ENCODE results near the gene SDSL. TPM values are rescaled to one million over a fixed set of nuclear protein-coding genes. Genes with fewer than 3 reads are reported as not detected.

Gene SDSL
- total RNA-seq, 3 donors from 2014 or later (not counting 1 experiment from before 2014, with no cell fraction given): 1.0 to 7.5 (median 3.7) TPM

DNA sequence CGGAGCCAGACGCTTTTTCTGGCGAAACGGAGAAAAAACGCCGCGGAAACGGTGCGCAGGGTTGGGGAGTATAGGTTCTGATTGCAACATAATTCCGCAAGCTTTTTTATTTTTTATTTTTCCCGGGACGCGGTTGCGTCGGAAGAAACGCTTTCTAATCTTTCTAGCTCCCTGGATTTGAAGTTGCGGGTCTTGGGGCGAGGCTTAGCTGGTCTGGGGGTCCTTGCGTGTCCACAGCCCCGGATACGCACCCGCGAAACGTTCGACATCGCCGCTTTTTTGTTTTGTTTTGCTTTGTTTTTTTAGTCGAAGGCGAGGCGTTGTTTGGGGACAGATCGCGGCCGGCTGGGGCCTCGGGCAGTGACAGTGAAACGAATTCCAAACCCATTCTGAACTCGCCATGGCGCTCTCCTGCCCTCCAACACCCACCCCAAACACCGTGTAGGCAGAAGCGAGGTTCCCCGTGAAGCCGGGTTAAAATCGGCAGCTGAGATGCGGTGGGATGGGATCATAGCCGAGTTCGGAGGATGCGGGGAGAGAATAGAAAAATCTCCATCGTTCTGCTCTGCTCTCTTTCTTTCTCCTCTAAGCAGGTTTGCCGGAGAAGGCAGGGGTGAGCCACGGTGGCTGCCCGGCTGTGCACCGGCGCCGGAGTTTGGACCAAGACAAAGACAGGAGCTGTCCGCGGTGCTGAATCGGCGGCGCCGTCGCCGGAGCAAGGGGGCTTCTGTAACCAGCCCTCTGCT is 57.6 kb downstream of the SDSL start:
- ATAC-seq: peak in 1 of 3 donors; percentile 33
- peak in 1 of 2 donors; percentile 51 for DNase-seq
- no peak overlapping the region for H3K4me3 ChIP-seq (ENCODE audit: low read length)
- Mint-ChIP-seq H3K27ac (no peak overlapping the region), H3K9me3 (peaks cover 0 to 2% of the 10 kb centered on the region in 2 donors), H3K36me3 (no peaks in the 10 kb centered on the region), H3K27me3 (ENCODE audit: low read depth in 2 of 2) (peaks cover 64 to 75% of the 10 kb centered on the region in 2 donors), H3K4me3 (no peak overlapping the region), H3K4me1 (no peaks in the 10 kb centered on the region)
- H3K4me1 ChIP-seq (ENCODE audit: control insufficient read depth, insufficient read depth, low read length): no peaks in the 10 kb centered on the region
- TF ChIP-seq, protein P1, sequence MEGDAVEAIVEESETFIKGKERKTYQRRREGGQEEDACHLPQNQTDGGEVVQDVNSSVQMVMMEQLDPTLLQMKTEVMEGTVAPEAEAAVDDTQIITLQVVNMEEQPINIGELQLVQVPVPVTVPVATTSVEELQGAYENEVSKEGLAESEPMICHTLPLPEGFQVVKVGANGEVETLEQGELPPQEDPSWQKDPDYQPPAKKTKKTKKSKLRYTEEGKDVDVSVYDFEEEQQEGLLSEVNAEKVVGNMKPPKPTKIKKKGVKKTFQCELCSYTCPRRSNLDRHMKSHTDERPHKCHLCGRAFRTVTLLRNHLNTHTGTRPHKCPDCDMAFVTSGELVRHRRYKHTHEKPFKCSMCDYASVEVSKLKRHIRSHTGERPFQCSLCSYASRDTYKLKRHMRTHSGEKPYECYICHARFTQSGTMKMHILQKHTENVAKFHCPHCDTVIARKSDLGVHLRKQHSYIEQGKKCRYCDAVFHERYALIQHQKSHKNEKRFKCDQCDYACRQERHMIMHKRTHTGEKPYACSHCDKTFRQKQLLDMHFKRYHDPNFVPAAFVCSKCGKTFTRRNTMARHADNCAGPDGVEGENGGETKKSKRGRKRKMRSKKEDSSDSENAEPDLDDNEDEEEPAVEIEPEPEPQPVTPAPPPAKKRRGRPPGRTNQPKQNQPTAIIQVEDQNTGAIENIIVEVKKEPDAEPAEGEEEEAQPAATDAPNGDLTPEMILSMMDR (IDR thresholded peaks at IDR 0.05): no peak
- 5% methylated on average over 59 of the region's 61 CpGs for WGBS (ENCODE audit: insufficient coverage)
- peaks cover 6% of the 10 kb centered on the region for H3K9me3 ChIP-seq (ENCODE audit: control insufficient read depth, insufficient read depth, low read length)
- peaks cover 45% of the 10 kb centered on the region for H3K27me3 ChIP-seq (ENCODE audit: control insufficient read depth, insufficient read depth, low read length)
- intact Hi-C loops (cut with micrococcal nuclease): no loop called here
- H3K27ac ChIP-seq (ENCODE audit: low read length): no peak overlapping the region
- H3K36me3 ChIP-seq (ENCODE audit: control insufficient read depth, insufficient read depth, low read length): no peaks in the 10 kb centered on the region

DNA sequence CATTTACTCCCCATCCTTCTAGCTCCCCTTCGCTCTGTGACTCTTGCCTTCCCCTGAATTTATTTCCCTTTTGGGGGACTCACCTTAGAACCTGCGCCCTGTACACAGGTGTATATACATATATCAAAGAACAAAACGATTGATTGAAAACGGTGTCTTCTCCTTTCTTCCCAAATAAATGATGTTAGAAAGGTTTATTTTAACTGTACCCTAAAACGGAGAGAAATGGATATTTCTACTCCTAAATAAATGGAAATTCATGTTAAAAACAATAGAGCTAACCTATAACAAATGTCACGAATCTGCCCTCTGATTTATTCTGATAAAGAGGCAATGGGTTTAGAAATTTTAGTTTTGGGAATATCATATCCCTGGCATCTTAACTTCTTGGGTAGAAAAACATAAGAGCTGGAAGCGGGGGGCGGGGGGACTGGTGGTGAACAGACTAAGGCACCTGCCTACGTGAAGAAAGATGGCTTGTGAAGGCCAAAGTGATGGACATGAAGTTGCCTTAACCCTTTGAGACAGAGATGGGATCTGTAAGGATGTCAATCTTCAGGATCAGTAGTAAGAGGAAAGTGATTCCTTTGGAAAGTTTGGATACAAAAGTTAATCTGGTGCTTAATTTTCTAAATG is 58.3 kb downstream of the SDSL start:
- Mint-ChIP-seq H3K27me3 (ENCODE audit: low read depth in 2 of 2) (peaks cover 57 to 68% of the 10 kb centered on the region in 2 donors), H3K36me3 (no peaks in the 10 kb centered on the region), H3K4me3 (no peak overlapping the region), H3K27ac (no peak overlapping the region), H3K9me3 (peaks cover 0 to 2% of the 10 kb centered on the region in 2 donors), H3K4me1 (no peaks in the 10 kb centered on the region)
- 23% methylated on average over 4 of the region's 9 CpGs for WGBS (ENCODE audit: insufficient coverage)
- intact Hi-C loops (cut with micrococcal nuclease): no loop called here
- DNase-seq (no peak), ATAC-seq (no peak)
- TF ChIP-seq, protein P1 (IDR thresholded peaks at IDR 0.05): no peak
- Histone ChIP-seq H3K27me3 (ENCODE audit: control insufficient read depth, insufficient read depth, low read length) (peaks cover 40% of the 10 kb centered on the region), H3K4me3 (ENCODE audit: low read length) (no peak overlapping the region), H3K27ac (ENCODE audit: low read length) (no peak overlapping the region), H3K36me3 (ENCODE audit: control insufficient read depth, insufficient read depth, low read length) (no peaks in the 10 kb centered on the region), H3K4me1 (ENCODE audit: control insufficient read depth, insufficient read depth, low read length) (no peaks in the 10 kb centered on the region), H3K9me3 (ENCODE audit: control insufficient read depth, insufficient read depth, low read length) (peaks cover 6% of the 10 kb centered on the region)

DNA sequence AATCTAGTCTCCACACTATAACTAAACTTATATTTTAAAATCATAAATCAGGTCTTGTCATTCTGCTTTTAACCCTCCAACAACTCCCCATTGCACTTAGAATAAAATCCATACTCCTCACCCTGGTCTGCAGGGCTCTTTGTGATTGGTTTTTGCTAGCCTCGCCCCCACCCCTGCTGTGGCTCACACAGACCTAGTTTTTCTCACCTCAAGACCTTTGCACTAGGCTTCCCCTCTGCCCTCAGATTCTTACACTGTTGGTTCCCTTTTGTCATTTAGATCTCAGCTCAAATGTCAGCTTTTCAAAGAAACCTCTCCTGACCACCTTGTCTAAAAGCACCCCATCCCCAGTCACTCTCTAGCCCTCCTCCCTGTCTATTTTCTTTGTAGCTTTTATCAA is 60.2 kb downstream of the SDSL start:
- Mint-ChIP-seq H3K36me3 (no peaks in the 10 kb centered on the region), H3K27ac (no peak overlapping the region), H3K4me3 (no peak overlapping the region), H3K27me3 (ENCODE audit: low read depth in 2 of 2) (peaks cover 58 to 65% of the 10 kb centered on the region in 2 donors), H3K4me1 (no peaks in the 10 kb centered on the region), H3K9me3 (peaks cover 0 to 2% of the 10 kb centered on the region in 2 donors)
- H3K27ac ChIP-seq (ENCODE audit: low read length): no peak overlapping the region
- peaks cover 6% of the 10 kb centered on the region for H3K9me3 ChIP-seq (ENCODE audit: control insufficient read depth, insufficient read depth, low read length)
- peaks cover 37% of the 10 kb centered on the region for H3K27me3 ChIP-seq (ENCODE audit: control insufficient read depth, insufficient read depth, low read length)
- TF ChIP-seq, protein P1 (IDR thresholded peaks at IDR 0.05): no peak
- no peak overlapping the region for H3K4me3 ChIP-seq (ENCODE audit: low read length)
- H3K4me1 ChIP-seq (ENCODE audit: control insufficient read depth, insufficient read depth, low read length): no peaks in the 10 kb centered on the region
- no peaks in the 10 kb centered on the region for H3K36me3 ChIP-seq (ENCODE audit: control insufficient read depth, insufficient read depth, low read length)
- no peak for ATAC-seq
- no peak for DNase-seq
- intact Hi-C loops (cut with micrococcal nuclease): no loop called here
- 0% methylated on average over 1 of the region's 1 CpG for WGBS (ENCODE audit: insufficient coverage)
